Activated naive CD8-positive, alpha-beta T cell treated with anti-CD3 and anti-CD28 coated beads, Interleukin-2, amount 50 U/mL, for 24 hours (primary cell): ENCODE data around the gene SLC48A1.

Experiments
- ATAC-seq: fragments of 150-1000 bp; cut with Tn5 transposase; one replicate; pipeline ENCODE4 v1.10.0; 2021
- DNase-seq: peaks from one replicate; pipeline ENCODE4 v3.0.0; 2021
- H3K27ac Mint-ChIP-seq: one replicate; pipeline ENCODE4 v1.8.0; 2021; ENCODE audit warnings: mild to moderate bottlenecking, mixed read lengths
- H3K27me3 Mint-ChIP-seq: one replicate; pipeline ENCODE4 v1.8.0; 2021; ENCODE audit warnings: mixed read lengths
- H3K36me3 Mint-ChIP-seq: one replicate; pipeline ENCODE4 v1.8.0; 2021; ENCODE audit warnings: low read depth, mixed read lengths
- H3K4me1 Mint-ChIP-seq: one replicate; pipeline ENCODE4 v1.8.0; 2021; ENCODE audit warnings: mixed read lengths
- H3K4me3 Mint-ChIP-seq: one replicate; pipeline ENCODE4 v1.8.0; 2021; ENCODE audit warnings: mild to moderate bottlenecking, moderate library complexity, mixed read lengths
- H3K9me3 Mint-ChIP-seq: one replicate; pipeline ENCODE4 v1.8.0; 2021; ENCODE audit warnings: mixed read lengths

SLC48A1 gene

DNA sequence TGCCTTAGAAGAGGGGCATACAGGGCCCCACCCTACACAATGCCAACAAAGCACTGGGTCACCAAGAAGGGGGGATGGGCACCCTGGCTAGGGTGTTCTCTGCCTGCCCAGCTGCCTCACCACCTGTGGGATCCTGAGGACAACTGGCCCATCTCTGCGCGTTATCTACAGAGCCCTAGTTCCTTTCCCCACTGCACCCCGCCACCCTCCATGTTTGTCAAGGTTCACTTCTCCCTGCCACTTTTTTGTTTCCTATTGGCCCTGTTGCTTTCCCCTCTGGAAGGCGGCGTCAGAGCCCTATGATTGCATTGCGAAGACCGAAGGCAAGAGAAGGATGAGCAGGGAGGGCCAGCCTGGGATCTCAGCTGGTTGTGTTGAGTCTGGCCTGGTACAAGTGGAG lies 1.6 kb downstream of the SLC48A1 start:
- Mint-ChIP-seq H3K4me3 (no peak overlapping the region), H3K27ac (peak overlapping the region; percentile 42), H3K36me3 (no peaks in the 10 kb centered on the region), H3K9me3 (no peaks in the 10 kb centered on the region), H3K27me3 (peaks cover 2% of the 10 kb centered on the region), H3K4me1 (peaks cover 42% of the 10 kb centered on the region)
- ATAC-seq (no peak), DNase-seq (no peak)

DNA sequence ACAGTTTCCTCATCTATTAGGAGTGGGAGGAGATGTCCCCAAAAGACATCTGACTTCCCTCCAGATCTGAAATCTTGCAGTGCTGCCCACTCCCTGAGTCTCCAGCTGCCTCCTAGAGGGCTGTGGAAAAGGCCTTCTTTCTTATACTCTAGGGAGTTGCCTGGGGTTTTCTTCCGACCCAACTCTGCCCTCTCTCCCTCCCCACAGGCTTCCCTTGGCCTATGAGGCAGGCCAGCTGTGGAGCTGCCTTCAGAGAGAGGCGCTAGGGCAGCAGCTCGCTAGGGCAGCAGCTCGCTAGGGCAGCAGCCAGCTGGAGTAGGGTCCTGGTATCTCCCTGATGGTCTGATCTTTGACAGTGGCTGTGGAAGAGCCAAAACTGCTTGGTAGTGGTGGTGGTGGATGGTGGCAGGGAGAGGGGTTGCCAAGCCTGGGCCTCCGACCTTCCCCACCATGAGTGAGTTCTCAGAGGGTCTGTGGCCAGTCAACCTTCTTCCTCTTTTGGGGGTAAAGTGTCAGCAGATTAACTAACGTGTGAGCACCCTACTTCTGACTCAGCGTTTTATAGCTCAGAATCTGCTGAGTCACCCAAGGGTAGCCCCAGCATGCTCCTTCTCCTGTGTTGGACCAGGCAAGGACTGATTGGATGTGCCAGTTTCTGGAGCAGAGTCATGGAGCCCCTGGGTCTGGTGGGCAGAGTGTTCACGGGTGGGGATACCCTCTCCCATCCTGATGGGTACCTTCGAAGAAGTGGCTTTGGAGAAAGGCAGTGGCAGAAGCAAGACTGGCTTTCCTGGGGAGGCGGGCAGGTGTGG lies 2.3 kb downstream of the SLC48A1 start:
- no peak overlapping the region for H3K4me3 Mint-ChIP-seq
- peaks cover 2% of the 10 kb centered on the region for H3K27me3 Mint-ChIP-seq
- H3K9me3 Mint-ChIP-seq, result no peaks in the 10 kb centered on the region
- ATAC-seq, result no peak
- peak overlapping the region; percentile 53 for H3K27ac Mint-ChIP-seq
- peaks cover 42% of the 10 kb centered on the region for H3K4me1 Mint-ChIP-seq
- H3K36me3 Mint-ChIP-seq, result no peaks in the 10 kb centered on the region
- DNase-seq, result no peak

DNA sequence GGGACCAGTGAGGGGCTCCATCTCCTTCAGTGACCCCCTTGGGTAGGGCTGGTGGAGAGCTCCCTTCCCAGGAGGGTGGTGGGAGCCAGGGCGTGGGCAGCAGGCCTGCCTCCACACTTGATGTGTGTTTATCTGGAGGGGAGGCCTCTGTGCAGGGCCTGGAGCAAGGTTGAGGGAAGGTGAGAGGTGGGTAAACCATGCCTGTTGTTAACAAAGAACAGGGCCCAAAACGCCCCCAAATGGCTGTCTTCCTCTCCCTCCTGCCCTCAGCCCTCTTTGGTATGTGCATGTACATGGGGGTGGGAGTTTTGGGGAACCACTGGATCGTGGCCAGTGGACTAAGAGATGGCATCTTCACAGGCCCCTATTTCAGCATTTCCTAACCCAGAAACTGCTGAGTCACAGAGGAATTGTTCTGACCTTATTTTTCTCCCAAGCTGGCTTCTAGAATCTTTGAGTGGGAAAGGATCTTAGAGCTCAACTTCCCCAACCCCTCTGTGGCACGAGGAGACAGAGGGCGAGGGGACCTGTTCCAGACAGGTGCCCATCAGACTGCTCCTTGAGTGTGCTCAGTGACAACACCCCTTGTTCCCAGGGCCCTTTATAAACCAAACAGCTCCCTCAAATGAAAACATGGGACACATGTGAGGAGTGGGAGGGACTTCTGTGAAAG lies 3.6 kb downstream of the SLC48A1 start:
- H3K36me3 Mint-ChIP-seq, result no peaks in the 10 kb centered on the region
- peaks cover 2% of the 10 kb centered on the region for H3K27me3 Mint-ChIP-seq
- DNase-seq (no peak), ATAC-seq (no peak)
- H3K27ac Mint-ChIP-seq, result peak overlapping the region; percentile 39
- no peak overlapping the region for H3K4me3 Mint-ChIP-seq
- H3K4me1 Mint-ChIP-seq, result peaks cover 42% of the 10 kb centered on the region
- no peaks in the 10 kb centered on the region for H3K9me3 Mint-ChIP-seq

DNA sequence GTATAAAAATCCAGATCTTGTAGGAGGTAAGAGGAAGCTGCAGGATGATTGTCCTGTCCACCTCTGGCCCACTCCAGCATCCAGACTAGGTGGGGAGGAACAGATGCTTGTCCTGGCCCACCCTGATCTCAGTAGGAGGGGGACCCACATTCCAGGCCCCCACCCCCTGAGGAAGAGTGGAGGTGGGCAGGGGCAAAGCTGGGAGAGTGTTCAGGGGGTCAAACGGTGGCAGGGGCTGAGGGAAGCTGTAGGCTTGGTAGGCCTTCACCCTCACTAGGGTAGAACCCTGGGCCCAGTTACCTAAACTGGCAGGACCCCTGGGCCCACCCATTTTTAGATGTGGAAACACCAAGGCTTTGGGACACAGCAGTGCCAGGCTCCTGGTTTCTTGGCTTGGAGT lies 4.1 kb downstream of the SLC48A1 start:
- H3K4me3 Mint-ChIP-seq, result no peak overlapping the region
- H3K9me3 Mint-ChIP-seq, result no peaks in the 10 kb centered on the region
- no peak overlapping the region for H3K27ac Mint-ChIP-seq
- peaks cover 2% of the 10 kb centered on the region for H3K27me3 Mint-ChIP-seq
- H3K4me1 Mint-ChIP-seq, result peaks cover 42% of the 10 kb centered on the region
- no peaks in the 10 kb centered on the region for H3K36me3 Mint-ChIP-seq
- ATAC-seq, result no peak
- DNase-seq, result no peak

DNA sequence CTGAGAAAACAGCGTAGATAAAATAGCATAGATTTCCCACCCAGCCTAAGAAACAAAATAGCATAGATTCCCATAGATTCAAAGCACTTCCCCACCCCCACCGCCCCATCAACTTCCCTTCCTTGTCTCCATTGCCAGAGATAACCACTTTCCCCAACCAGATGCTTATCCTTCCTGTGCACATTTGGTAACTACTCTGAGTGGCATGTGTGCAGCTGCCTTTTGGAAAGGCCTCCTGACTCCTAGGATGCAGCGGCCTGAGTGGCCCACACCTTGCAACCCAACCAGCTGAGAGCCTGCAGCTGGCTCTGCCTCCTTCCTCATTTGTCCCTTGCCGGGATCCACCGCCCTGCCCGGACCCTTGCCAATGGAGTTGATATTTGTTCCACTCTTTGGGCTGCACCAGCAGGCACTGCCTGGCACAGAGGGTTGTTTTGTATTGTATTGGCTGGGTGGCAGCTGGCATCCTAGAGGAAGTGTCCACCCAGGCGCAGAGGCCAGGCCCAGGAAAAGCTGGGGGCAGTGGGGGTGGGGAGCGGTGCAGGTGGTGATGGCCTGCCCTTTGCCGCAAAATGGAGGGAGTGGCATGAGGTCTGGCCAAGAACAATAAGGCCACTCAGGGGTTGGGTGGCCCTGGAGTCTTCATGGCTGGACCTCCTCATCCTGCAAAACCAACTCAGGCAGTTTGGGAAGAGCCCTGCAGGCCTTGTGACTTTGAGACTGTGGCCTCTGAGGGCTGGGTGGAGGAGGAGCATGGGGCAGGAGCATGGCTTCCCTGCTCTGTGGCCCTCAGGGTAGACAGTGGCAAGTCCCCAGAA lies 4.9 kb downstream of the SLC48A1 start:
- no peak for ATAC-seq
- Mint-ChIP-seq H3K4me3 (no peak overlapping the region), H3K4me1 (peaks cover 39% of the 10 kb centered on the region), H3K27me3 (no peaks in the 10 kb centered on the region), H3K9me3 (no peaks in the 10 kb centered on the region), H3K27ac (peak overlapping the region; percentile 34), H3K36me3 (peaks cover 5% of the 10 kb centered on the region)
- DNase-seq, result no peak

DNA sequence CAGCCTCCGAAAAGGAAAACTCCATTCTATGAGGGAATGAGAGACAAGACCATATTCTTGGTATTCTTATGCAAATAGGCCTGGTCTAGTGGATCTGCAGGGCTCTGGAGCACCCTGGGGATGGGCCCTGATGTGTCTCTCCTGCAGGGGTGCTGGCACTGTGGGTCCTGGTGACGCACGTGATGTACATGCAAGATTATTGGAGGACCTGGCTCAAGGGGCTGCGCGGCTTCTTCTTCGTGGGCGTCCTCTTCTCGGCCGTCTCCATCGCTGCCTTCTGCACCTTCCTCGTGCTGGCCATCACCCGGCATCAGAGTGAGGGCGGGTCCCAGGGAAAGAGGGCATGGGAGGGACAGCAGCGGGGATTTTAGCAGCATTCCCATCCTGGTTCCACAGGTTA lies 5.8 kb downstream of the SLC48A1 start:
- H3K9me3 Mint-ChIP-seq, result no peaks in the 10 kb centered on the region
- H3K36me3 Mint-ChIP-seq, result peaks cover 7% of the 10 kb centered on the region
- peaks cover 36% of the 10 kb centered on the region for H3K4me1 Mint-ChIP-seq
- H3K4me3 Mint-ChIP-seq, result no peak overlapping the region
- ATAC-seq (no peak), DNase-seq (no peak)
- no peaks in the 10 kb centered on the region for H3K27me3 Mint-ChIP-seq
- no peak overlapping the region for H3K27ac Mint-ChIP-seq

DNA sequence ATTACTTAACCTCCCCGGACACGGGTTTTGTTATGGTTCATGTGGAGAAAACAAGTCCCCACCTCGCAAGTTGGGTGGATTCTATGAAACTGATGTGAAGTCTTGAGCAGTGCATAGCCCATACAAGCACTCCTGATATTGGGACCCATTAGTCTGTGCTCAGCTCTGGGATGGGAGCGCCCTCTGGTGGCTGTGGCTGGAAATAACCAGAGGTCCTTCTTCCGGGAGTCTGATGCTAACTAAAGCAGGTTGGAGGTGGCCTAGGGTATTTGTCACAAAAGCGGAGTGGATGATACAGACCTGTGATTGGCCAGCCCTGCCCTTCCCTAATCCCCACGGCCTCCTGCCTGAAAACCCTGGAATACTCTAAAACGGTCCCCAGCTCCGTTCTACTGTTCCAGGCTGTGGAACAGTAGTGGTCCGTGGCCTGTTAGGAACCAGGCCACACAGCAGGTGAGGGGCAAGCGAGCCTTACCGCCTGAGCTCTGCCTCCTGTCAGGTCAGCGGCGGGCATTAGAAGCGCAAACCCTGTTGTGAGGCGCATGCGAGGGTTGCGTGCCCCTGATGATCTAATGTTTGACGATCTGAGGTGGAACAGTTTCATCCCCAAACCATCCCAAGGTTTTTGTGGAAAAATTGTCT lies 6.4 kb downstream of the SLC48A1 start:
- H3K27ac Mint-ChIP-seq, result no peak overlapping the region
- H3K9me3 Mint-ChIP-seq, result no peaks in the 10 kb centered on the region
- H3K36me3 Mint-ChIP-seq, result peaks cover 8% of the 10 kb centered on the region

DNA sequence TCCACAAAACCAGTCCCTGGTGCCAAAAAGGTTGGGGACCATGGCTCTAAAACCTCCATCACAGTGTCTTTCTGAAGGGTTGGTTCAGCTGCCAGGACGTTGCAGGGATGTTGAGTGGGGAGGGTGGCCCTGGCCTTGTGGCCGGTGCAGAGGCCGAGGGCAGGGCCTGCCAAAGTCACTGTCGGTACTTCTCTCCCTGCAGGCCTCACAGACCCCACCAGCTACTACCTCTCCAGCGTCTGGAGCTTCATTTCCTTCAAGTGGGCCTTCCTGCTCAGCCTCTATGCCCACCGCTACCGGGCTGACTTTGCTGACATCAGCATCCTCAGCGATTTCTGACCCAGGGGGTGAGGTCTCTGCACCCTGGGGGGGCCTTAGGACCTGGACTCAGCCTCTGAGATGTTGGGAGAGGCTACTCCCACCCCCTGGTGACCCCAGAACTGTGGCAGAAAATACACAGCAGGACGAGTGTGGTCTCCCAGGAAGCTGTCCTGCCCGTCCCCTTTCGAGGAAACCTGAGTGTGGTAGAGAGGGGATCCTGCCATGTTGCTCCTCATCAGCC lies 7.0 kb downstream of the SLC48A1 start:
- H3K27me3 Mint-ChIP-seq, result no peaks in the 10 kb centered on the region
- DNase-seq (no peak), ATAC-seq (peak; percentile 9)
- H3K4me3 Mint-ChIP-seq, result no peak overlapping the region
- H3K9me3 Mint-ChIP-seq, result no peaks in the 10 kb centered on the region
- H3K4me1 Mint-ChIP-seq, result peaks cover 25% of the 10 kb centered on the region
- H3K36me3 Mint-ChIP-seq, result peaks cover 14% of the 10 kb centered on the region
- H3K27ac Mint-ChIP-seq, result no peak overlapping the region

More for the DNA sequence above, 6.4 kb downstream of the SLC48A1 start:
- H3K27me3 Mint-ChIP-seq, result no peaks in the 10 kb centered on the region
- ATAC-seq, result peak; percentile 80
- peaks cover 30% of the 10 kb centered on the region for H3K4me1 Mint-ChIP-seq
- peak; percentile 94 for DNase-seq
- no peak overlapping the region for H3K4me3 Mint-ChIP-seq

DNA sequence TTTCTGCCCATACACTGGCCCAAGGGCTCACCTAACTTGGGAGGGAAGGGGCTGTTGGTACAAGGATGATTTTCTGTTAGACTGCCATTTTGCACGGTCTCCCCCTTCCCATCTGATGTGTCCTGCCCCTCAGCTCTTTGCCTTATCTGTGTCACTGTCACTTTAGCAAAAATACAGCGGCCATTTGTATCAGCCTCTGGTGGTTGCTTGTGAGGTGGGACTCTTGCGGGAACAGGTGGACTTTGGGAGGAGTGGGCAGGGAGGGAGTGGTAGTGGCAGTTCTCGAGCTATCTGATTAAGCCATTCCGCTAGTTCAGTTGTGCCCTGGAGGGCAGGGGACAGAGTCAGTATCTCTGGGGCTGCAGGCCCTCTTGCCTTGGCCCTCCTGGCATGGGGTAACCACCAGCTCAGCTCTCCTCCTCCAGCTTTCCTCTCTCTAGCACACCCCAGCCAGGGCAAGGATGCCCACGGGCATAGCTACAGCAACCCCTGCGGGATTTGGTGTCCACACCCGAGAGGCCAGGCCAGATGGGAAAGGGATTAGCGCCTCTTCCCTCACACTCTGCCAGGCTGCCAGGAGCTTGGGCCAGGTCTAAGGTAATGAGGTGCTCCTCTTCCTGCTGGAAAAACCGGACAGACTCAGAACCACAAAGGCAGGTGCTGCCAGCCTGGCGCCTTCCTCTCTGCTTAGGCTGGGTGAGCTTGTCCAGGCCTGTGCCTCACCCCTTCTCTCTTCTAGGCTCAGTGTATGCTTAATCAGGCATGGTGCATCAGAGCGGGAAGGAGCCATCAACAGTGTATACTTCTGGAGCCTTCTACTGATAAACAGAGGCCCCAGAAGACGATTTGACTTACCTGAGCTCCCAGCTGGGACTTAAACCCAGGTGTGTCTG lies 8.7 kb downstream of the SLC48A1 start:
- H3K36me3 Mint-ChIP-seq, result peaks cover 28% of the 10 kb centered on the region
- peak overlapping the region; percentile 44 for H3K27ac Mint-ChIP-seq
- H3K27me3 Mint-ChIP-seq, result no peaks in the 10 kb centered on the region
- ATAC-seq, result no peak
- H3K9me3 Mint-ChIP-seq, result no peaks in the 10 kb centered on the region
- no peak overlapping the region for H3K4me3 Mint-ChIP-seq
- DNase-seq, result no peak
- peaks cover 26% of the 10 kb centered on the region for H3K4me1 Mint-ChIP-seq

DNA sequence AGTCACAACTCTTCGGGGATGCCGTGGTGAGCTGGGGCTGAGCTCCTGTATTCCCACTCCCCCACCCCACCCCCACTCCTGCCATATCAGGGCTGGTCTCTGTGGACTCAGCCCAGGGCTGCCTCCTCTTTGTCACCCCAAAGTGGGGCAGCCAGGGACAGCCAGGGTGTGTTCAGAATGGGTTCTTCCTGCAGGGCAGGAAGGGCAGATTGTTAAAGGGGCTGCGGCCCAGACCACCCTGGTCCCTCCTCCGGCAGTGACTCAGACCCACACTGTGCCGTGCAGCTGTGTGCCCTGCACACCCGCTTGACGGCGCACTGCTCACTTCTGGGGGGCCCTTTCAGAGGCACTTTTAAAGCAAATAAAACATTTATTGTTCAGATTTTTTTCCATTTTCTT lies 9.3 kb downstream of the SLC48A1 start:
- DNase-seq, result no peak
- no peak for ATAC-seq
- Mint-ChIP-seq H3K9me3 (no peaks in the 10 kb centered on the region), H3K4me3 (no peak overlapping the region), H3K27me3 (no peaks in the 10 kb centered on the region), H3K36me3 (peaks cover 35% of the 10 kb centered on the region), H3K27ac (no peak overlapping the region), H3K4me1 (peaks cover 30% of the 10 kb centered on the region)

DNA sequence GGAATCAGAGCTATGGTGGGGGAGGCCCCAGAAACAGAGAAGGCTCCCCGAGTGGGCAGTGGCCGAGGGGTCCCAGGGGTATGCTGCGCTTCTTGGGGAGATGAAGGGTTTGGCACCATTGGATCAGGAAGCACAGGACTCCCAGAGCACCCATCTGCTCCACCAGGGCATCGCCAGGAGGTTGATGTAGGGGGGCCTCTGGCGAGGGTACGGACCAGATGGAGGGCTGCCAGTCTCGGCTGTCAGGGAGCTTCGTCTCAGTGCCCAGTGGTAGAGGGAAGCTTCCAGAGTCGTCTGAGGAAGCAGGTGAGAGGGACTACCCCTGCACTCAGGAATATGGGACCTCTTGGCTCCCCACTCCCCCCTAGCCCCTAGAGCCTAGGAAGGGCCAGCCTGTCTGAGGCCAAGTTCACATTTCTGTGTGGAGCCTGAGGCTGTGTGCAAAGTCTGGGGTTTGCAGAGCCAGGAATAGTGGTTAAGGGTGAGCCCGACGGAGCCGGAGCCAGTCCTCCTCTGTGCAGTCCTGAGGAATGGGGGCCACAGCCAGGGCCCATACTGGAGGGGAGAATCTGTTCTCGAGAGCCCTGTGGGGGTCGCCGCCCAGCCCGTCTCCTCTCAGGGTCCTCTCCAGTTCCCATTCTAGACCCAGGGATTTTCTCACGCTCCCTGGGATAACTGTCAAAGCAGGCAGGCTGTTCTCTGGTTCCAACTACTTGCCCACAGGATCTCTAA lies 10.2 kb downstream of the SLC48A1 start:
- Mint-ChIP-seq H3K9me3 (no peaks in the 10 kb centered on the region), H3K4me3 (no peak overlapping the region), H3K4me1 (peaks cover 38% of the 10 kb centered on the region), H3K27ac (no peak overlapping the region), H3K27me3 (no peaks in the 10 kb centered on the region), H3K36me3 (peaks cover 43% of the 10 kb centered on the region)
- DNase-seq (no peak), ATAC-seq (no peak)

DNA sequence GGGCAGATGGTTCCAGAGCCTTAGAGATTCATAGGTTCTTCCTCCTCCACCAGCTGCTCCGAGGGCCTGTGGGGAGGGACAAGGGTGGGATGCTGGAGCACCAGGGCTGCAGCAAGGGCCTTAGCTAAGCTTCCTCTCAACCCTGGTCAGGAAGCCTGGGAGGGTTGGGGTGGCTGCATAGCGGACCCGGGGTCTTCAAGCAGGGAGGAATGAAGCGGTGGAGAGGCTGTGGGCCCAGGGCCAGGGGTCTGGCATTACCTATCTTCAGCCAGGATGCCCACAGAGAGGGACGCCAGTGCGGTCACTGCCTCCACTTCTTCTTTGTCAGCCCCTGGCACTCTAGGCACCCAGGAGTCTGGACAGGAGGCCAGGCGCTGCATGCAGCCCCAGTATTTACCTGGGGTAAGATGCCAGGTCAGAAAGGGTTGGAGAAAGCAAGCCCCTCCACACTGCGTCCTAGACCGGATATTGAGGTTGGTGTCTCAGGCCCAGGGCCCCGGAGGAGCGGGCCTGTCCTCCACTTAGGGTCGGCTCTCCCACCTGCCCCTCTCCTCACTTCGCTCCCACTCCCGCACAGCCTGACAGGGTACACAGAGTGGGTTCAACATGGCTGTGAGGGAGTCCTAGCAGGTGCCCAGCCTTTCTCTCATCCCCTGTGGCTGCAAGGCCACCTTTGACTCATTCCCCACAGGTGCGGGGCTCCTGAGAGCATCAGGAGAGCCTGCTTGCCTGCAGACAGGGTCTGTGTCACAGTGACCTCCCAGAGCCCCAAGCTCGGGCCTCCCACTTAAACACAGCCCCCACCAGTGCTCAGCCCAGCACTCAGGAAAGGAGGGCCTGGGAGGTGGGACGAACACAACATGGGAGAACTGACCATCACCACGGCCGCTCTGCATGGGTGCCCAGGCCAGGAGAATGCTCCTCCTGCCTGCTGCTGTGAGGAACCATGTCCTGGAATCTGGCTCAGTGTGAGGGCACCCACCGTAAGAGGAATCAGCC lies 11.1 kb downstream of the SLC48A1 start:
- H3K4me3 Mint-ChIP-seq, result no peak overlapping the region
- ATAC-seq (no peak), DNase-seq (no peak)
- no peaks in the 10 kb centered on the region for H3K27me3 Mint-ChIP-seq
- H3K36me3 Mint-ChIP-seq, result peaks cover 52% of the 10 kb centered on the region
- no peaks in the 10 kb centered on the region for H3K9me3 Mint-ChIP-seq
- peaks cover 34% of the 10 kb centered on the region for H3K4me1 Mint-ChIP-seq
- peak overlapping the region; percentile 71 for H3K27ac Mint-ChIP-seq
